NT2/D1 (cell line): ENCODE measurements around the gene HDAC10.

Source experiments
- SUZ12 ChIP-seq: IDR thresholded peaks from 2 replicates; pipeline ENCODE4 v1.6.1; 2011; ENCODE audit not compliant: insufficient read length, insufficient read depth; ENCODE audit errors: extremely low read depth
- YY1 ChIP-seq: IDR thresholded peaks from 2 replicates; pipeline ENCODE4 v1.6.1; 2011; ENCODE audit not compliant: insufficient read length, insufficient read depth
- ZNF274 ChIP-seq: IDR thresholded peaks from 2 replicates; pipeline ENCODE4 v1.6.1; 2011; ENCODE audit warnings: mild to moderate bottlenecking, low read depth, low read length

- TF ChIP-seq YY1 (no peak), SUZ12 (no peak), ZNF274 (no peak)
Measured at GRCh38 chr22:50199829-50200460, 51.1 kb downstream of the HDAC10 start.
